HT-29 (cell line): Measurements from ENCODE around the gene PSMB3. TPM values are rescaled to one million over a fixed set of nuclear protein-coding genes. Genes with fewer than 3 reads are reported as not detected.

Source experiments
- DNase-seq: peaks from one replicate; pipeline ENCODE4 v3.0.0-alpha.2; 2015; ENCODE audit warnings: low spot score
- total RNA-seq: library from RNA; depleted of rRNA; stranded (reverse); fragments of >200 nt; shearing (Covaris generic); gene quantifications from 2 replicates; pipeline ENCODE4 v1.2.3, GENCODE V29; 2014; rRNA removed

PSMB3 gene
- total RNA-seq, result 828 and 837 TPM in 2 replicates

DNA sequence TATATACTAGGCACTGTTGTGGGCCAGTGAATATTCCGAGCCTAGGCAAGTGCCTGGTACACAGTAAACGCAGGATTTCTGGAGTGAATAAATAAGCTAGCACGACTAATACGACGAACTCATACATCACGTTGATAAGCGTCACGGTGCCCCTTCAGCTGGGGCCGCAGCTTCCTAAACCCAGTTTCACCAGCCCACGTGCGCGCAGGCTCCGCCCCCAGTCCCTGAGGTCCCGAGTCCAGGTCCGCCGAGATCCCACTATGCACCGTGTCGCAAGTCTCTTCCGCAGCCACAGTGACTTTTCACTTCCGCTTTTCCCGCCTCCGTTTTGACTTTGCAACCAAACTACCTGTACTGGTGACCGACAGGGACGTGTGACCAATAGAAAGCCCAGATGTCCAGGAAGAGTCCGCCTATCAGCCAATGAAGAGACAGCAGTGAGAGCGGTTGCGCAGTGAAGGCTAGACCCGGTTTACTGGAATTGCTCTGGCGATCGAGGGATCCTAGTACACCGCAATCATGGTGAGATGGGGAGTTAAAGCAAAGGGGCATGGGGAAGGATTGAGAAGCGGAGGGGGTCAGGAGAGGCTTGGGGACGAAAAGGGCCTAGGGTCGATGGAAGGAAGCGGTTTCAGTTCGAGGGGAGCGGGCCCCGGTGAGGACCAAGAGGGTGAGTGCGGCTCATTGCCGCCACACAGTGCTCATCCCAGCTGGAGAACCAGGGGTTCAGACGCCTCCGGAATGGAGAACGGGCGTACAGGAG, at the start of gene PSMB3:
Gene PSMB3, plus strand, starts transcription at position 434 of the 763 bp plus-strand sequence. Its CDS starts 86 bp downstream, at position 520.
- peak; percentile 100 for DNase-seq

DNA sequence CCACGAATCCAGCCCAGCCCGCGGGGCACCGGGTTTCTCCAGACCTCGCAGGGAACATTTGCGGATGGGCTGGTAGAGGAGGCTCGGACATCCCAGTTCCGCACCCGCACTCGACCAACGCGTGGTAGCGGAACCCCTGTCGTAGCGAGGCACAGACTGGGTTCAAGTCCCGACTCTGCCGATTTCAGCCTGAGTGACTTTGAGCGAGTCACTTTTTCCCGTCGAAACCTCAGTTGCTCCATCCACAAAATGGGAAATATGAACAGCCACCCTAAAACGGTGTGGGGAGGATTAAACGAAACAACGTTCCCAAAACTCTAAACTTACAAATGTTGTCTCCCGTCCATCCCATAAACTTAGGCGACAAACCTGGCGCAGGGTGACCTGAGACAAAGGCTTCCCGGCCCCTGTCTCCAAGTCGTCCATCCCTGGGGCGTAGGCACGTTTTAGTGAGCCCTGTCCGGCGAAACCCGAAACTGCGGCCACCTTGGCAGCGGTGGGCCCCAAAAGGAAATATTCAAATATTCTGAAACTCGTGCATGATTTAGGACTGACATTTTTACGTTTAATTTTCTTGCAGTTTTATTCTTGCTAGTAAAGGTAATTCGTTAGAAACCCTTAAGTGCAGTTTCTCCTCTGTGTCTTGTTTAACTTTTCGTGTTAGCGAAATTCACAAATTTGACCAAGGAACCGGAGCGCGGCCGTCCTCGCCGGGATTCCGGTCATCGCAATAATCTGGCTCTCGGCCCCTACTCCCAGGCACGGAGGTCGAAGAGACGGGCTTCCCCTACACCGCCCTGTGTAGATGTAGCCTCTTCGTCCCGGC, 49.4 kb upstream of the PSMB3 start:
- DNase-seq, result peak; percentile 50

DNA sequence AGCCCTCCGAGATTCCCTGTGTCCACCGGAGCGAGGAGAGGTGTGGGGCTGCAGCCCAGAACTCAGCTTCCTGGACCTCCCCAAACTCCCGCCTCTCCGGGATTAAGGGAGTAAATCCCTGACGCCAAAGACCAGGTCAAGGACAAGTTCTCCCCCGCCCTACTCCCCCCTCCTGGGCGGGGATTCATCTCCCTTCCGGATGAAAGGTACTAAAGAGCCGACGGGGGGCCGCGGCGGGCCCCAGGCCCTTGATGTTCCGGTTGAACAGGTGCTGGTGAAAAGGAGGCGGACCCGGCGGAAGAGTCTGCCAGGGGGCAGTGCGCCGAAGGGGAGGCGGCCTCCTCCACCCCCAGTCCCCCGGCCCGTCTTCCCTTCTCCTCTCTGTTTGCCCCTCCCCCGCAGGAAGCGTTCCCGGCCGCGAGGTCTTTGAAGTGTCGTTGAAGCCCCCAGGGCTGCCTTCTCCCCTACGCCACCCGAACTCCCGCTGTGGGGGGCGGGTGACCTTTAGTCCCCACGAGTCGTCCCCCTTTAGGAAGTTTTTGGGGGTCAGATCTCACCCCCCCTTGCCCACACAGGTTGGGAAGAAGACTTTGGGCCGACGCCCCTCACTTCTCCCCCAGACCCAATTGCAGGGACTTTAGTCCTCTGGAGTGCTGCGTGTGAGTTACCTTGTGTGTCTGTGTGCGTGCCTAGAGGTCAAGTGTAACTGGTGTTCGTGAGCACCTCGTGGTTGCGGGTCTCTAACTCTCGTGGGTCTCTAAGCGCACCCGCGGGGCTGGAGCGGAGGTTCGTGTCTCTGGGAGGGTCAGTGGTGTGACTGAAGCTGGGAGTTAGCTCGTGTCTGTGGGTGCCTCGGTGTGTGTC, 48.6 kb upstream of the PSMB3 start:
- peak; percentile 99 for DNase-seq

DNA sequence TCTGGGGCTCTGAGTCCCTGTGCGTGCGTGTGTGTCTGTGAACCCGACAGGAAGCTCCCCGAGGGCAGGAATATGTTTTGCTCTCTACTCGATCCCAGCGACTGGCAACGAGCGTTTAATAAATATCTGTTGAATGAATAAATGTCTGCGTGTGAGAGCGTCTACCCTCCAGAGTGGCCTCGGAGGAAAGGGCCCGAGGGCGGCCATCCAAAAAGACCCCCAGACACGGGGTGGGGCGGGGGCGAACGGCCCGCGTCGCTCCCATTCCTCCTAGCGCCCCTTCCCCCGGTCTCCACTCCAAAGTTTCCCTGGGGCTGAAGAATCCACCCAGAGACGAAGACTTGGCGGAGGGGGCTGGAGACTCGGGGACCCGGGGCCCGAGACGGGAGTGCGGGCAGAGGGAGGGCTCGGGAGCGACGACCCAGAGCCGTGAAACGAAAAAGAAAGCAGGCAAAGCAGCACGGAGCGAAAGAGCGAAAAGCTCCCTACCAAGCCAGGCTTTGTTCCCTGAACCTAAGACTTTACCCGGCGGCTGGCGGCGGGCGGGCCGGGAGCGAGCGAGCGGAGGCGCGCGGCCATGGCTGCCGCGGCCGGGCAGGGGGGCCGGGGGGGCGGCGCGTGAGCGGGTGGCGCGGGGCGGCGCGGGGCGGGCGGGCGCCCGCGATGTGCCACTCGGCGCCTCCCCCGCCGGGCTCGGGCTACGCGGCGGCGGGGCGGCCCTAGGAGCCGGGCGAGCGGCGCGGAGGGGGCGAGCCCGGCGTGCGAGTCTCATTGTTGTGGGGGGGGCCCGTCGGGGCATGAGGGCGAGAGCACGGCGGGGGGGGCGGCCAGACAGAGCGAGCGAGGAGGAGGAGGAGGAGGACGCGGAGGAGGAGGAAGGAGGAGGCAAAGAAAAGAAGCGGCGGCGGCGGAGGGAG, 47.7 kb upstream of the PSMB3 start, which contains the start of gene MLLT6:
Gene MLLT6, plus strand, starts transcription at position 668 of the 917 bp plus-strand sequence. CDS start 360 bp downstream, outside the sequence.
- DNase-seq, result peak; percentile 93

DNA sequence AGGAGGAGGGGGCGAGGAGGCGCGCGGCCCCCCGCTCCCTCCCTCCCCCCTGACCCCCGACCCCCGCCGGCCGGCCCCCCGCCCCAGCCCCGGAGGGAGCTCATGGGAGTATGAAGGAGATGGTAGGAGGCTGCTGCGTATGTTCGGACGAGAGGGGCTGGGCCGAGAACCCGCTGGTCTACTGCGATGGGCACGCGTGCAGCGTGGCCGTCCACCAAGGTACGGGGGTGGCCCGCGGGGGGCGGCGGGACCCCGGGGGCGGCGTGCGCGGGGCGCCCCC, 47.1 kb upstream of the PSMB3 start:
- DNase-seq, result no peak

DNA sequence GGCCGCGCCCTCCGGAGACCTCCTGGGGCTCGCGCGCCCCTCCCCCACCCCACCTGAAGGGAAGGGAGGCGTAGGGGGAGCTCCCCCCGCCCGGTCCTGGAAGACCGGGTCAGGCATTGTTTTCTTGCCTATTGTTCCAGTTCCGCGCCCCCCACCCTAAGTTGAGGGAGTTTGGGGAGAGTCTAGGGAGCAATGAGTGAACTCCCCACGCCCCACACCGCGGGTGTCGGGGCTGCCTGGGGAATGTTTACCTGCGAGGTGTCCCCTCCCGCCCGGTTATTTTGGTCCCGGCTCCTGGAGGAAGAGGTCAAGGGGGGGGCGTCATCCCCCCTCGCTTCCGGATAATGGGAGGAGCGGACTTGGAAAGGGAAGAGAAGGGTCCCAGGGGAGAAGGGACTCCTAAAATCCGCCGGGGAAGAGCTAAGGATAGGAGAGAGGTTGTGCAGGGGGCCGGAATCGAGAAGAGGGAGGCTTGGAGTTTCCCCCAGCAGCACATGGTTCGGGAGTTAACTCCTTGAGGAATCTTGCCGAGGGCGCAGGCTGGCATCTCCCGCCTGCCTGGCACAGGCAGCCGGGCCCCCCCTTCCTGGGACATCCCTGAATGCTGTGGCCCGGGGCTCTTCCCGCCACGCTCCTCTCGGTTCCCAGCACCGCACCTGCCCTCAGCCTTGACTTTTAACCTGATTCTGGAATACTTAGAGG, 46.6 kb upstream of the PSMB3 start:
- peak; percentile 88 for DNase-seq

DNA sequence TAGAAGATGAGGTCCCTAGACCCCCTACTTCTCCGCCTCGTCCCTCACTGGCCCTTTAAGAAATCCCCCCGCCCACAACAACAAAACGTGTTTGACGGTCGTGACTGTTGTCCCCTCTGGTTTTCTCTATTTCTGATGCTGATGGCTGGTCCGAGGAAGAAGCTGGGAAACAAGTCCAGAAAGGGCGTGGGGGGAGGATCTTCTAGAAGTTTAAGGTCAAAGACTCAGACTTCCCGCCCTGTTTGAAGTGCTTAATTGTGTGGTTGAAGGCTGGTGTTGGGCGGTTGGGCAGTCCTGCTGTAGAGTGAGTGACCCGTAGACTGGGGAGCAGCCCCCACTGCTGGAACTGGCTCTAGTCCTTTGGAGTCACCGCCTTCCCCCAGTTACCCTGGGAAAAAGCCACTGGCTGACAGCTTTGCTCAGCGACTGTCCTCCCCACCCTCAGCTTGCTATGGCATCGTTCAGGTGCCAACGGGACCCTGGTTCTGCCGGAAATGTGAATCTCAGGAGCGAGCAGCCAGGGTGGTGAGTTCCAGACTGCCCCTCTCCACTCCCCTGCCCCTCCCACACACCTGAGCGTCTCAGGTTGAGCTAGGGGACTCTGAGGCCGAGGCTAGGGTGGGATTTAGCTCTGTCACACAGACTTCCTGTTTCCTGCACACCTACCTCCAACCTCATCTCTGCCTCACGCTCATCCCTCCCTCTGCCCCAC, 45.9 kb upstream of the PSMB3 start:
- peak; percentile 72 for DNase-seq

DNA sequence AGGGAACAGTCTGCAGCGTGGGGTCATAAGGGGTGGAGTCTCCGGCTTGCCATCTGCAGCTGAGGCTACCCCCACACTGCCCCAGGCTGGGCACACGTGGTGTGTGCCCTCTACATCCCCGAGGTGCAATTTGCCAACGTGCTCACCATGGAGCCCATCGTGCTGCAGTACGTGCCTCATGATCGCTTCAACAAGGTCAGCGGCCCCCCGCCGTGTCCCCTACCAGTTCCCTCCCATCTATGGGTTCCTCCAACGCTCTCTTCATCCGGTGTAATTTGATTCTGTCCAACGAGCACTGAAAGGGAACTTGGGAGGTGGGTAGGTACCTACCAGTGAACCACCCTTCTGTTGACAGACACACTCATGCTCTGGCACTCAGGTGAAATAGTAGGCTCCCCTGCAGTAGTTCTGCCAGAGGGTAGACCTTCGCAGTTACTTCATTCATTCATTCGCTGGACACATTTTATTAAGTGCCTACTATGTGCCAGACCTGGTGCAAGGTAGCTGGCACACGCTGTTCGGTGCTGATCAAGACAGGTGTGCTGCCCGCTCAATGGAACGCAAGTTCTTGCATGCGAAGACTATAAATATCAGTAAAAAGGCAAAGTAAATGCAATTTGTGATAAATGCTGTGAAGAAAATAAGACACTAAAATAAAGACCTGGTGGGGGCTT, 44.7 kb upstream of the PSMB3 start:
- DNase-seq, result no peak

DNA sequence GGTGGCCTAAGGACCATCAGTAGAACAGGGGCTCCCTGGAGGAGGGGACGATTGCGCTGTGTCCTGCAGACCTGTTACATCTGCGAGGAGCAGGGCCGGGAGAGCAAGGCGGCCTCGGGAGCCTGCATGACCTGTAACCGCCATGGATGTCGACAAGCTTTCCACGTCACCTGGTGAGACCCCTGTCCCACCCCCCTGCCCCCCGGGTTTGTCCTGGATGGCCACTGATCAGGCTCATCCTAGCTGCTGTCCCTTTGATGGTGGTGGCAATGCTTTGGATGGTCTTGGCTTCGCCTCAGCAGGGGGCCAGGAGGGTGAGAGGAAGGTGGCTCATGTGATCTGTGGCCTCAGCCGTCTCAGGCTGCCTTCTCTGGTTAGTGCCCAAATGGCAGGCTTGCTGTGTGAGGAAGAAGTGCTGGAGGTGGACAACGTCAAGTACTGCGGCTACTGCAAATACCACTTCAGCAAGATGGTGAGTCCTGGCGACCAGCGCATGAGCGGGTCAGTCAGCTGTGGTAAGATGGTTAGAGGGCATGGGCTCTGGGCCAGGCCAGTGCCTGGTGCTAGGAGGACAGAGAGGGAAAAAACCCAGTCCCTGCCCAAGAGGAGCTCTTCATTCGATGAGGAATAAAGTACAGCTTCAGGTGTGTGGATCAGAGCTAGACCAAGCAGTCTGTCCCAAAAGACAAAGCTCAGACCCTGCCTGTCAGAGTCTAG, 43.3 kb upstream of the PSMB3 start:
- no peak for DNase-seq

DNA sequence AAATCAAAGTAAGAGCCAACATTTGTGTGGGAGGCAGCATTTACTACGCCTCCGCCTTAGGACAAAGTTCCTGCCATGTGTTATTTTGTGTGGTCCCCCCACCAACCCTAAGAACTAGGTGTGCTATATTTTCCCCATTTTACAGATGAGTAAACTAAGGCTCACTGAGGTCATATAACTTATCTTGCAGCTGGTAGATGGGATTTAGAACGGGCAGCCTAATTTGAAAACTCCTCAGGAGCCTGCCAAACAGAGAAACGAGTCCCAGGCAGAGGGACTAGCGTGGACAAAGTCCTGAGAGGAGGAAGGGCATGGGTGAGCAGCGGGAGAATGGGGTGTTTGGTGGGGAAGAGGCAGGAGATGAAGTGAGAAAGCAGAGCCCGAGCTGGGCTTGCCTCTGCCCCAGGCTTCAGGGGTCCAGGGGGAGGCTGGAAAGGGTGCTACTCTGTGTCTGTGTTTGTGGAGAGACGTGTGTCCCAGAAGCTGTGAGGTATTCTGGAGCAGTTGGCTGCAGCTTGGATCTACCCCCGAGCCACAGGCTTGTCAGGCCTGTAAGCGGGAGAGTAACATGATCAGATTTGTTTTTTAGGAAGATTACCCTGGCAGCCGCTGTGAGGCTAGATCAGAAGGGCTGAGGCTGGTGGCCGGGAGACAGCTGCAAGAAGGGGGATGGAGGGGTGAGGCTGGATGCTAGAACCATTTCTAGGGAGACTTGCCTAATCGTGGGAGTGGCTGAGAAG, 42.5 kb upstream of the PSMB3 start:
- no peak for DNase-seq

DNA sequence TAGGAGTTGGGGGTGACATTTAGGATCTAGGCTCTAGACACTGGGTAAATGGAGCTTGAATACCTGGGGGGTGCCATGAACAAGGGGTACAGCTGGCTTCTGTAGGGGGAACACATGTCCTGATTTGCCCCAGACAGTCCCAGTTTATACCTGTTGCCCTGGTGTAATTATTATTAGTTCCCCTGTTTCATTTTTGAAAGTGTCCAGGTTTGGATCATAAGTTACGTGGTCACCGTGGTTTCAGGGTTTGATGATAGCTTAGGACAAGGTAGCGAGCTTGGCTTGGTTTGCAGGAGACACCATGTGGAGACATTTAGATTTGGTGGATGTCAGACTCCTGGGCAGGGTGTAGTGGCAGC, 42.0 kb upstream of the PSMB3 start:
- DNase-seq, result no peak

DNA sequence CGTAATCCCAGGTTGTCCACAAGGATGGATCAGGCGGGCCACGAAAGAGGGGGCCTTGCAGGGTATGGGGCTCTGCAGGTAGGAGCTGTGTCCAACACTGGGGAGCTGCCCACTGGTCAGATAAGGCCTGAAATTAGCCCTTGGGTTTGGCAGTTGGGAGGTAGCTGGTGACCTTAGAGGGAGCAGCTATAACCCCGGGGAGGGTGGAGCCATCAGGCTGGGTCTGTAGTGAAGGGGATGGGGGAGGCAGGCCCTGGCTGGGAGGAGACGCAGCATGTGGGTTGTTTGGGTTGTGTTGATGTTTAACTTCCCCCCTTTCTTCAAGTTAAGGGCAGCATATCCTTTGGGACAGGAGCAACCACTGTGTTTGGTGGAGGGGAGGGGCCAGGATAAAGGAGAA, 41.6 kb upstream of the PSMB3 start:
- no peak for DNase-seq

DNA sequence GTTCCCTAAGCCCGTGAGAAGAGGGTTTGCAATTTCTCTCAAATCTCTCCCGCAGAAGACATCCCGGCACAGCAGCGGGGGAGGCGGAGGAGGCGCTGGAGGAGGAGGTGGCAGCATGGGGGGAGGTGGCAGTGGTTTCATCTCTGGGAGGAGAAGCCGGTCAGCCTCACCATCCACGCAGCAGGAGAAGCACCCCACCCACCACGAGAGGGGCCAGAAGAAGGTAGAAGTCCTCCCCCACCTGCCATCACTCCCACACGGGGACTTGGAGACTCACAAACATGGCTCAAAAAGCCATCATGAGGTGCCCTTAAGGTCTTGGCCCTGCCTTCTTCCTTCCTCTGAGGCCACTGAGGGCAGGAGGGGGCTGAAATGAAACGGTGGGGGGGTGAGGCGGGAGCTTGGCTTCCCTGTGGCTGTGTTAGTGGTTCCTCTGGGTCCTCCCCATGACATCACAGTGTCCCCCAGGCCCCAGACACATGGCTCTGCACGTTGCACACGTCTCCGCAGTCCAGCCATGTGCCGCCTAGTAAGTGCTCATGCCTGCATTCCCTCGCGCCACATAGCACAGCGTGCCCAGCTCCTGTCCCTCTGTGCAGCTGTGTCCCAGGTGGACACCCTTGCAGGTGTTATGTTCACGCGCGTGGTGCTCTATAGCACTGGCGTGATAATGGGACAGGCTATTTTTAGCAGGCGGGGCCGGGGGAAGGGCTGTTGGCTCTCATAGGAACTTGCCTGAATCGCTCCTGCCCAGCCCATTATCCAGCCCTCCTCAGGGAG, 40.6 kb upstream of the PSMB3 start:
- no peak for DNase-seq

DNA sequence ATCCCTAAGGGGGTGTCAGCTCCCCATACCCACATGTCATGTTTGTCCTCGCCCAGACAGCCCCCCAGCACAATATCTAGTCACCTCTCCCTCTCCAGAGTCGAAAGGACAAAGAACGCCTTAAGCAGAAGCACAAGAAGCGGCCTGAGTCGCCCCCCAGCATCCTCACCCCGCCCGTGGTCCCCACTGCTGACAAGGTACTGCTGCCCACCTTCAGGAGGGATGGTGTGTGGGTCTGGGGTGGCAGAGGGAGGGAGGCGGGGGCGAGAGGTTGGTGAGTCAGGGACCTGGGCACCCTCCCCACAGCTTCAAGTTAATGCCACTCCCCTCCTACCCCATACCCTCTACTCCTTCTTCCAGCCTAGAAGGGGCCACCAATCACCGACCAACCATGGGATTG, 39.9 kb upstream of the PSMB3 start:
- DNase-seq, result no peak

DNA sequence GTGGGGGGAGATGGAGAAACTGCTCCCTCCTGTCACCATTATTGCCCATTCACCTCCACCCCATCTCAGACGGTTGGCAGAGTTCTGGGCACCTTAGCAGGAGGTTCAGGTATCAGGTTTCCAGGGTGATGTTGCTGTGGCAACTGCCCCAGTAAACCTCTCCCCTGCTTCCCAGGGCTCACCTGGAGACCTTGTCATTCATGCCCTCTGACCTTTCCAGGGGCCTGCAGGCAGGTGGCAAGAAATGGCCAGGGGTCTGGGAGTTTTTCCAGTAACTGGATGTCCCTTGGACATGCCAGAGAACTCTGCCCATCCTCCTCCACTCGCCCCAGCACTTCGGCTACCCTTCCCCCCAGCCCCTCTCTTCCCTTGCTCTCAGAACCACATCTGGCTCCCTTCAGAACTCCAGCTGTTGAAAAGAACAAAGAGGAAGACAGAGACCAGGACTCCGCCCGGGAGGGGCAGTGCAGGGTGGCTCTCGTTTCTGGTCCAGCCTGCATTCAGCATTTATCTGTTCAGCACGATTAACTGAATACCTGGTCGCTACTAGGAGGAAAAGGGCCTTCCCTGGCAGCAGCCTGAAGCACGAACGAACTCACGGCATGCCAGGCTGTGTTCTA, 39.0 kb upstream of the PSMB3 start:
- DNase-seq, result no peak

DNA sequence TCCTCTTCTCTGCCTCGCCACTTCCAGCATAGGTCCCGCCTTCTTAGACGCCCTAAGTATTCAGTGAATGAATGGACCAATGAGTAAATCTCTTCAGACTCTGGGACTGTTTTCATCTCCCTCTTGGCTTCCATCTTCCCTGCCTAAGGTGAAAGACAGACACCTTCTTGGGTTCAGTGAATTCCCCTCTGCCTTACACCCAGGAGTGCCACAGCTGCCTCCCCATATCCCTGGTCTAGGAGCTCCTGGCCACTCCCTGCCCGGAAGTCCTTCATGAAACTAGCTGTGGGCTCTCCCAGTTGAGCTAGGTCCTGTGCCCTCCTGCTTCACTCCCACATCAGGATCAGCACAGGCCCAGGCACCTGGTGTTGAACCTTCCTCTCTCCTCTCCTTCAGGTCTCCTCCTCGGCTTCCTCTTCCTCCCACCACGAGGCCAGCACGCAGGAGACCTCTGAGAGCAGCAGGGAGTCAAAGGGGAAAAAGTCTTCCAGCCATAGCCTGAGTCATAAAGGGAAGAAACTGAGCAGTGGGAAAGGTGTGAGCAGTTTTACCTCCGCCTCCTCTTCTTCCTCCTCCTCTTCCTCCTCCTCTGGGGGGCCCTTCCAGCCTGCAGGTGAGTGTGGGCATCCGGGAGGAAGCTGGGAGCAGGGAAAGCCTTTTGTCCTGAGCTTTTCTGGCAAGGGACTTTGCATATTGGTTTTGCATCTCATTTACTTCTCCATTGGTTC, 37.2 kb upstream of the PSMB3 start:
- DNase-seq, result no peak
